Stimulated activated CD4-positive, alpha-beta T cell treated with anti-CD3 and anti-CD28 coated beads, TNF-alpha, amount 100 ng/mL, for 24 hours (primary cell): ENCODE measurements around the gene CLEC7A.

Experiments used
- DNase-seq, 3 experiments: peaks; one replicate each; pipeline ENCODE4 v3.0.0-alpha.2; 2020; ENCODE audit warnings: low read depth in 3 of 3

Gene CLEC7A

GRCh38 chr12:10094646-10095395, 35.2 kb downstream of the CLEC7A start:
- no peak for DNase-seq

- DNase-seq: no peak
These were observed 40.8 kb downstream of the CLEC7A start for GRCh38 chr12:10088955-10089900.

GRCh38 chr12:10088031-10088430, 42.0 kb downstream of the CLEC7A start:
- no peak for DNase-seq

GRCh38 chr12:10086387-10086786, 43.6 kb downstream of the CLEC7A start:
- DNase-seq: no peak

GRCh38 chr12:10084733-10085132, 45.3 kb downstream of the CLEC7A start:
- DNase-seq: no peak

- DNase-seq: no peak
These were observed 47.7 kb downstream of the CLEC7A start for GRCh38 chr12:10082117-10082874.

- DNase-seq: no peak
These were observed 54.5 kb downstream of the CLEC7A start for GRCh38 chr12:10075451-10075850.

- DNase-seq: no peak
These were observed 56.7 kb downstream of the CLEC7A start for GRCh38 chr12:10073261-10073660.

- DNase-seq: no peak
These were observed 57.9 kb downstream of the CLEC7A start for GRCh38 chr12:10072131-10072530.

- no peak for DNase-seq
These were observed 59.6 kb downstream of the CLEC7A start for GRCh38 chr12:10070380-10070779.

GRCh38 chr12:10069976-10070375, 60.0 kb downstream of the CLEC7A start:
- no peak for DNase-seq

- no peak for DNase-seq
These were observed 60.9 kb downstream of the CLEC7A start for GRCh38 chr12:10069099-10069498.

- no peak for DNase-seq
These were observed 61.4 kb downstream of the CLEC7A start for GRCh38 chr12:10068644-10069043.

- DNase-seq: no peak
These were observed 62.1 kb downstream of the CLEC7A start for GRCh38 chr12:10067942-10068341.

GRCh38 chr12:10067264-10067663, 62.7 kb downstream of the CLEC7A start:
- no peak for DNase-seq
